ENCODE results near the gene C6orf62. TPM values are rescaled to one million over a fixed set of nuclear protein-coding genes. Genes with fewer than 3 reads are reported as not detected.

C6orf62 gene
- total and polyA plus RNA-seq, 2 donors from 2014 or later, result 55.8 to 114 TPM

- H3K9me3 ChIP-seq (ENCODE audit: control insufficient read depth in 2 of 3, insufficient read depth in 1 of 3, low read length in 3 of 3), result no peaks in the 10 kb centered on the region
- H3K27ac ChIP-seq (ENCODE audit: low read depth in 2 of 2, low read length in 2 of 2), result no peak overlapping the region
- no peak overlapping the region for H3K4me3 ChIP-seq (ENCODE audit: low read length in 3 of 3)
- H3K4me1 ChIP-seq (ENCODE audit: control insufficient read depth in 2 of 3, insufficient read depth in 2 of 3, low read depth in 1 of 3, low read length in 3 of 3), result no peaks in the 10 kb centered on the region
- H3K36me3 ChIP-seq (ENCODE audit: control insufficient read depth in 2 of 3, insufficient read depth in 3 of 3, low read length in 3 of 3), result peaks cover 10 to 47% (median 31%) of the 10 kb centered on the region in 3 donors
- H3K27me3 ChIP-seq (ENCODE audit: control insufficient read depth, insufficient read depth, low read length), result no peaks in the 10 kb centered on the region
- DNase-seq (no peak), FAIRE-seq (no peak)
- intact Hi-C loops (cut with DNase I), result no loop called here
- no peak overlapping the region for H3K9ac ChIP-seq (ENCODE audit: low read length in 3 of 3)
- no peak for TF ChIP-seq CTCF (IDR thresholded peaks at IDR 0.05; ENCODE audit: borderline replicate concordance, extremely low read depth, insufficient read depth)
These were observed 16.2 kb downstream of the C6orf62 start for GRCh38 chr6:24702720-24703282.

- DNase-seq (no peak), FAIRE-seq (no peak)
- H3K27ac ChIP-seq (ENCODE audit: low read depth in 2 of 2, low read length in 2 of 2), result no peak overlapping the region
- no peaks in the 10 kb centered on the region for H3K27me3 ChIP-seq (ENCODE audit: control insufficient read depth, insufficient read depth, low read length)
- no peaks in the 10 kb centered on the region for H3K4me1 ChIP-seq (ENCODE audit: control insufficient read depth in 2 of 3, insufficient read depth in 2 of 3, low read depth in 1 of 3, low read length in 3 of 3)
- intact Hi-C loops (cut with DNase I), result loop anchor here (10.0 kb wide), 1 partner anchor 115 kb away; no protein-coding TSS in a partner anchor
- H3K36me3 ChIP-seq (ENCODE audit: control insufficient read depth in 2 of 3, insufficient read depth in 3 of 3, low read length in 3 of 3), result peaks cover 7 to 26% (median 14%) of the 10 kb centered on the region in 3 donors
- H3K9me3 ChIP-seq (ENCODE audit: control insufficient read depth in 2 of 3, insufficient read depth in 1 of 3, low read length in 3 of 3), result no peaks in the 10 kb centered on the region
- H3K4me3 ChIP-seq (ENCODE audit: low read length in 3 of 3), result no peak overlapping the region
- no peak for TF ChIP-seq CTCF (IDR thresholded peaks at IDR 0.05; ENCODE audit: borderline replicate concordance, extremely low read depth, insufficient read depth)
- no peak overlapping the region for H3K9ac ChIP-seq (ENCODE audit: low read length in 3 of 3)
These were observed 19.2 kb downstream of the C6orf62 start for GRCh38 chr6:24699521-24700359.

GRCh38 chr6:24696097-24696496 lies 22.9 kb downstream of the C6orf62 start:
- Histone ChIP-seq H3K36me3 (ENCODE audit: control insufficient read depth in 2 of 3, insufficient read depth in 3 of 3, low read length in 3 of 3) (peaks cover 0 to 1% (median 0%) of the 10 kb centered on the region in 3 donors), H3K9me3 (ENCODE audit: control insufficient read depth in 2 of 3, insufficient read depth in 1 of 3, low read length in 3 of 3) (no peaks in the 10 kb centered on the region), H3K4me3 (ENCODE audit: low read length in 3 of 3) (no peak overlapping the region), H3K4me1 (ENCODE audit: control insufficient read depth in 2 of 3, insufficient read depth in 2 of 3, low read depth in 1 of 3, low read length in 3 of 3) (no peaks in the 10 kb centered on the region), H3K27me3 (ENCODE audit: control insufficient read depth, insufficient read depth, low read length) (no peaks in the 10 kb centered on the region), H3K27ac (ENCODE audit: low read depth in 2 of 2, low read length in 2 of 2) (no peak overlapping the region), H3K9ac (ENCODE audit: low read length in 3 of 3) (no peak overlapping the region)
- DNase-seq (no peak), FAIRE-seq (no peak)
- intact Hi-C loops (cut with DNase I), result loop anchor here (10.0 kb wide), 1 partner anchor 111 kb away; no protein-coding TSS in a partner anchor
- no peak for TF ChIP-seq CTCF (IDR thresholded peaks at IDR 0.05; ENCODE audit: borderline replicate concordance, extremely low read depth, insufficient read depth)

Measured in kidney (tissue), 14 donors.